Stomach (tissue), 9 donors: ENCODE data around the gene SLC12A3. TPM values are rescaled to one million over a fixed set of nuclear protein-coding genes. Genes with fewer than 3 reads are reported as not detected.

Experiments
- DNase-seq, 2 donors: peaks; one replicate each; pipeline versions ENCODE4 v3.0.0 to v3.0.0-alpha.2; 2013 to 2019
- H3K27ac ChIP-seq, 5 donors: fragments of 200-600 bp in 4 of 5; sonication (generic) in 4 of 5; one replicate each; pipeline ENCODE4 v1.5.1; 2013 to 2019; ENCODE audit warnings: mild to moderate bottlenecking in 1 of 5, moderate library complexity in 1 of 5
- H3K27me3 ChIP-seq, 3 donors: fragments of 200-600 bp; sonication (generic); one replicate each; pipeline ENCODE4 v1.5.1; 2017 to 2019; ENCODE audit warnings: mixed run types in 1 of 3
- H3K36me3 ChIP-seq, 4 donors: fragments of 200-600 bp; sonication (generic); 1 replicate in 3 of 4; 2 replicates in 1 of 4; pipeline ENCODE4 v1.5.1; 2016 to 2019
- H3K4me1 ChIP-seq, 4 donors: fragments of 200-600 bp; sonication (generic); one replicate each; pipeline ENCODE4 v1.5.1; 2016 to 2019
- H3K4me3 ChIP-seq, 4 donors: fragments of 200-600 bp; sonication (generic) in 3 of 4; one replicate each; pipeline ENCODE4 v1.5.1; 2016 to 2019; ENCODE audit warnings: mild to moderate bottlenecking in 1 of 4
- H3K9me3 ChIP-seq, 4 donors: fragments of 200-600 bp; sonication (generic); one replicate each; pipeline ENCODE4 v1.5.1; 2016 to 2019
- EP300 ChIP-seq: sonication (generic); formaldehyde crosslinking; IDR thresholded peaks from one replicate; pipeline ENCODE4 v1.6.1; 2017; ENCODE audit warnings: antibody characterized with exemption
- POLR2A ChIP-seq, 4 donors: fragments of 450-650 bp; IDR thresholded peaks; one replicate each; pipeline ENCODE4 v1.6.1; 2016; ENCODE audit warnings: antibody characterized with exemption in 4 of 4, control low read depth in 2 of 4, mild to moderate bottlenecking in 1 of 4, moderate library complexity in 1 of 4
- POLR2AphosphoS5 ChIP-seq, 3 donors: sonication (generic); formaldehyde crosslinking; IDR thresholded peaks; one replicate each; pipeline ENCODE4 v1.6.1; 2016; ENCODE audit warnings: antibody characterized with exemption in 3 of 3
- WGBS, 5 donors: extraction: QIAGEN DNeasy Blood & Tissue Kit in 3 of 5; methylation state at CpG; one replicate each; pipeline versions ENCODE4 v1.1.5 to v1.1.7; 2013 to 2018; 5-methylcytosine and 5-hydroxymethylcytosine counted together
- intact Hi-C: fragments of 100-400 bp; cut with DNase I; formaldehyde crosslinking; loops from one replicate; pipeline ENCODE4 v1.15.1; 2023; ENCODE audit warnings: low total_unique reads
- polyA plus RNA-seq, 3 donors: library from polyadenylated mRNA; stranded (reverse); fragments of 200-250 nt; gene quantifications; one replicate each; pipeline ENCODE4 v1.2.3, GENCODE V29; 2013
- total RNA-seq, 5 donors: library from RNA; depleted of rRNA; stranded (reverse); fragments of >200 nt; gene quantifications; one replicate each; pipeline versions ENCODE4 v1.1.0 to v1.2.3, GENCODE V29; 2014 to 2016
- TF ChIP-seq, protein P1 (sequence below), 7 experiments: fragments of 450-650 bp in 4 of 7; fragments of 200-600 bp in 3 of 7; sonication (generic) in 3 of 7; IDR thresholded peaks; one replicate each; pipeline ENCODE4 v1.5.1; 2016 to 2019; ENCODE audit warnings: antibody characterized with exemption in 7 of 7, control low read depth in 2 of 7, mild to moderate bottlenecking in 1 of 7
- donor health status: healthy with polysubstance abuse.
- donor health status: Bipolar disorder and iron deficiency.
- donor health status: healthy.

SLC12A3 gene
- total and polyA plus RNA-seq, 8 donors: 0.10 to 0.12 TPM; not detected in 6

DNA sequence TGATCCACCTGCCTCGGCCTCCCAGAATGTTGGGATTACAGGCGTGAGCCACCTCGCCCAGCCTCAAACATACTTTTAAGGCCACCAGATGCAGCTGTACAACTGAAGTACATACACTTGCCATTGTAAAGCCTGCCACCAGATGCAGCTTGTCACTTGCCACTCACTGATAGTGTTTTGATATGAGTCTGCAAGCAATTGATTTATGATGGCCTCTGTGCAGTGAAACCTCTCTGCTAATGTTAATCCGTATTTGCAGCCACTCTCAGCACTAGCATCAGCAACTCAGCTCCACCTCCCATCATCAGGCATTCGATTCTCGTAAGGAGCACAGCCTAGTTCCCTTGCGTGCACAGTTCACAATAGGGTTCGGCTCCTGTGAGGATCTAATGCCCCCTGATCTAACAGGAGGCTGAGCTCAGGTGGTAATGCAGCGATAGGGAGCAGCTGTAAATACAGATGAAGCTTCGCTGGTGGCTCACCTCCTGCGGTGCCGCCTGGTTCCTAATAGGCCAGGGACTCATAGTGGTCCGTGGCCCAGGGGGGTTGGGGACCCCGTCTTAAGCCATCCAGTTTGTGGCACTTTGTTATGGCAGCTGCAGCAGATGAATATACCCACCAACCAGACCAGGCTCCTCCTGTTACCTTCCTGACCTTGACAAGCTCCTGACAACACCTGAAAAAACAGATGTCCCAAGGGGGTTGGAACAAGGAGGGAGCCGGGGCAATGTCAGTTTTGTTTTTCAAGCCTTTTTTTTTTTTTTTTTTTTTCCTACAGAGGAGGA lies 65.7 kb downstream of the SLC12A3 start:
- TF ChIP-seq, protein P1, sequence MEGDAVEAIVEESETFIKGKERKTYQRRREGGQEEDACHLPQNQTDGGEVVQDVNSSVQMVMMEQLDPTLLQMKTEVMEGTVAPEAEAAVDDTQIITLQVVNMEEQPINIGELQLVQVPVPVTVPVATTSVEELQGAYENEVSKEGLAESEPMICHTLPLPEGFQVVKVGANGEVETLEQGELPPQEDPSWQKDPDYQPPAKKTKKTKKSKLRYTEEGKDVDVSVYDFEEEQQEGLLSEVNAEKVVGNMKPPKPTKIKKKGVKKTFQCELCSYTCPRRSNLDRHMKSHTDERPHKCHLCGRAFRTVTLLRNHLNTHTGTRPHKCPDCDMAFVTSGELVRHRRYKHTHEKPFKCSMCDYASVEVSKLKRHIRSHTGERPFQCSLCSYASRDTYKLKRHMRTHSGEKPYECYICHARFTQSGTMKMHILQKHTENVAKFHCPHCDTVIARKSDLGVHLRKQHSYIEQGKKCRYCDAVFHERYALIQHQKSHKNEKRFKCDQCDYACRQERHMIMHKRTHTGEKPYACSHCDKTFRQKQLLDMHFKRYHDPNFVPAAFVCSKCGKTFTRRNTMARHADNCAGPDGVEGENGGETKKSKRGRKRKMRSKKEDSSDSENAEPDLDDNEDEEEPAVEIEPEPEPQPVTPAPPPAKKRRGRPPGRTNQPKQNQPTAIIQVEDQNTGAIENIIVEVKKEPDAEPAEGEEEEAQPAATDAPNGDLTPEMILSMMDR (IDR thresholded peaks at IDR 0.05): no peak
- no peak for TF ChIP-seq EP300
- TF ChIP-seq POLR2A (IDR thresholded peaks at IDR 0.05): no peak
- no peak for TF ChIP-seq POLR2AphosphoS5 (IDR thresholded peaks at IDR 0.05)
- Histone ChIP-seq H3K36me3 (peaks cover 7 to 11% (median 10%) of the 10 kb centered on the region in 4 donors), H3K9me3 (no peaks in the 10 kb centered on the region), H3K27me3 (no peaks in the 10 kb centered on the region), H3K4me1 (peaks cover 11 to 36% (median 29%) of the 10 kb centered on the region in 4 donors), H3K27ac (peak overlapping the region; percentile 48 to 100 (median 99)), H3K4me3 (peak overlapping the region in 1 of 4 donors; percentile 98)
- intact Hi-C loops: no loop called here
- peak in 1 of 2 donors; percentile 23 for DNase-seq
- 74 to 76% (median 76%) methylated on average over 15 of the region's 15 CpGs for whole genome bisulfite sequencing, 5 donors

DNA sequence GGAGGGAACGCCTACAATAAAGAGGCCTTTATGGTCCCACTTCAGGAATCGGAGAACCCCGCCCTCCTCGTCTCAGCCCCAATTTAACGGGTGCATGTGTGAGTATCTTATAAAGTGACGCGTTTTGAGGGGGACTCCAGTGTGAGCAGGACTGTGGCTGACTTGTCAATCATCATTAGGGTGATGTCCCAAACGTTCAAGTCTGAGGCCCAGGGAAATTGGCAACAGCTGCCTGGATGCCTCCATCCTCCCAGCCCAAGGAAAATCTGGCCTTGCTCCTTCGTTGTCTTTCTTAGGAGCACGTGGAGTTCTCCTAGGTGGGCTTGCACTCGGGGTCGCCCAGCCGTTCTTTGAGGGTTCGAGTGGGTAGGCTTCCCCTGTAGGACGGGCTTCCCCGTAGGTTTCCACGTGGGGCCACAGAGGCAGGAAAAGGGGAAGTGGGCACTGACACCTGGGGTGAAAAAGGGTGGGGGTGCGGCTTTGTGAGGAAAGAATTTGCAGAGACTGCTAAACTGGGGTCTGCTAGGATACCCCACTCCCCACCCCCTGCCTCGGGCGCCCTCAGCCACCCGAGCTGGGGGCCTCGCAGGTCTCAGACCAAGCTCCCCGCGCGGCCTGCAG lies 66.4 kb downstream of the SLC12A3 start:
- Histone ChIP-seq H3K27ac (peak overlapping the region; percentile 98 to 100 (median 99)), H3K27me3 (no peaks in the 10 kb centered on the region), H3K4me1 (peaks cover 18 to 43% (median 32%) of the 10 kb centered on the region in 4 donors), H3K36me3 (peaks cover 12 to 18% (median 17%) of the 10 kb centered on the region in 4 donors), H3K9me3 (no peaks in the 10 kb centered on the region), H3K4me3 (peak overlapping the region; percentile 81 to 99 (median 92))
- WGBS, 5 donors: 15 to 35% (median 17%) methylated on average over 14 to 25 of the region's 25 CpGs
- intact Hi-C loops: no loop called here
- TF ChIP-seq POLR2AphosphoS5 (IDR thresholded peaks at IDR 0.05): no peak
- TF ChIP-seq, protein P1 (IDR thresholded peaks at IDR 0.05): no peak
- TF ChIP-seq POLR2A (IDR thresholded peaks at IDR 0.05): peak in 1 of 4 donors; percentile 70
- peak; percentile 46 to 64 for DNase-seq

DNA sequence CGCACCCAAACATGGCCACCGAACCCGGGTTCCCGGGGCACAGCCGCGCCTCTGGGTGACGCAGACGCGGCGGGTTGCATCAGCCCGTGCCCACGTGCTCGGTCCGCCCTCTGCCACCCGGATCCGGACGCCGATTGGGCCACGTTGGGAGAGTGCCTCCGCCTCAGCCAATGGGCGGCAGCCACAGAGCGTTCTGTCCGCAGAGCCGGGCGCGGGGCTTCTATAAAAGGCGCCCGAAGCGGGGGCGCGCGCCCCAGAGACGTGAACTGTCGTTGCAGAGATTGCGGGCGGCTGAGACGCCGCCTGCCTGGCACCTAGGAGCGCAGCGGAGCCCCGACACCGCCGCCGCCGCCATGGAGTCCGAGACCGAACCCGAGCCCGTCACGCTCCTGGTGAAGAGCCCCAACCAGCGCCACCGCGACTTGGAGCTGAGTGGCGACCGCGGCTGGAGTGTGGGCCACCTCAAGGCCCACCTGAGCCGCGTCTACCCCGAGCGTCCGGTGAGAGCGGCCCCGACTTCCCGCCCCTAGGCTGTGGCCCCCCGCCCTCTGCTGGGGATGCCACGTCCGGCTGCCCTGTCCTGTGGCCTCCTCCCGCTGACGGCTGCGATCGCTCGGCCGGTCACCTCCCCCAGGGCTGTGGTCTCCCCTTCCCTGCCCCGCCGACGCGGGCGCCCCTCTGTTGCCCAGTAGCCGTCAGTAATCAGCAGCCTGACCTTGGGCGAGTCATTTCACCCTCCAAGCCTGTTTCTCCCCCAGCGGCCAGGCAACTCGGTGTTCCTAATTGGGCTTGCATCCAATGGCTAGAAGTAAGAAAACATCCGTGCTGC lies 67.1 kb downstream of the SLC12A3 start, which contains the start of gene HERPUD1:
HERPUD1 (plus strand) TSS at position 251 of the 829 bp plus-strand sequence; CDS start at position 354, 103 bp downstream.
- peak; percentile 82 to 98 (median 97) for TF ChIP-seq POLR2AphosphoS5 (IDR thresholded peaks at IDR 0.05)
- no peak for TF ChIP-seq EP300
- peaks cover 20 to 25% (median 24%) of the 10 kb centered on the region in 4 donors for H3K36me3 ChIP-seq
- H3K4me3 ChIP-seq: peak within 1 kb of the TSS; percentile 81 to 99 (median 92)
- peak within 1 kb of the TSS; percentile 98 to 100 (median 99) for H3K27ac ChIP-seq
- peak; percentile 99 to 100 for DNase-seq
- peaks cover 24 to 51% (median 40%) of the 10 kb centered on the region in 4 donors for H3K4me1 ChIP-seq
- 0 to 1% (median 0%) methylated on average over 28 to 83 of the region's 83 CpGs for WGBS, 5 donors
- H3K9me3 ChIP-seq: no peaks in the 10 kb centered on the region
- no peaks in the 10 kb centered on the region for H3K27me3 ChIP-seq
- intact Hi-C loops: no loop called here

DNA sequence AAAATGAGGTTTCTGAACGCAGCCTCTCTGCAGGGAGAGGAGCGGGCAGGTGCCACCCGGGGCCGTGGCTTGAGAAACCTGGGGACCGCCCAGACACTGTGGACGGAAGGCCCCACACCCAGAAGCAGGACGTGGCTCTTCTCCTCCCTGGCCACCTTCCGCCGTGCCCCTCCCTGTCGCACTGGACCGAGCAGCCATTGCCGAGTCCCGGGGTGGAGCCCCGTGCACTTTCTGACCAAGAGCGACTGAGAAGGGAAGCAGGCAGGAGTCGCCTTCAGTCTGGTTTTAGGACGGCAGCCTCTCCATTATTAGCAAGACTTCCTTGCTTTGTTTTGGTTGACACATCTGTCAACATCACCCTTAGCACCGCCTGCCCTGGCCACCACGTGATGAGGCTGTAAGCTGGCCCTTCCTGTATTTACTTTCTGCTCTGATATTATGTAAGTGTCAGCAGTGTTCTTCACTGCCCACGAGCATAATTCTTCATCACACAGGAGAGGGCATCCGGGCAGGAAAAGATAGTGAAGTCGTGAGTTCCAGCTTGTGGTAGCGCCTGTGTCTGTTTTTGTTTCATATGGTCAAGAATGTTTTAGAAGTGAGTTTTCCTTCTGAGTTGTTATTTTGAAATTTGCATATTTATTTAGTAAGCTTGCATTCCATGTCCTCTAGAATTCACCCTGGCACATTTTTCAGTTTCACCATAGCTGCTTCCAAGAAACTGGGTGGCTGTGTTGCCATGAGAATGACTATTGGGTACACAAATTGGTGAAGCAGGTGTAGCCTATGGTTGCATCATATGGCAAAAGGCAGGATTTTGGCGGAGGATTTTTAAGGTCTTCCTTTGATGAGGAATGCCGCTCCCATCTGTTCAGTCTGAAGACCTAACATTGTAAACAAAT lies 68.0 kb downstream of the SLC12A3 start:
- WGBS, 5 donors: 1 to 2% (median 2%) methylated on average over 25 of the region's 25 CpGs

More for the DNA sequence above, 68.0 kb downstream of the SLC12A3 start:
- DNase-seq: peak; percentile 80 to 89
- intact Hi-C loops: no loop called here
- peak overlapping the region; percentile 81 to 99 (median 92) for H3K4me3 ChIP-seq
- TF ChIP-seq POLR2AphosphoS5 (IDR thresholded peaks at IDR 0.05) (peak; percentile 72 to 82 (median 74)), POLR2A (IDR thresholded peaks at IDR 0.05) (peak in 1 of 4 donors; percentile 29)
- TF ChIP-seq, protein P1 (IDR thresholded peaks at IDR 0.05): no peak
- no peaks in the 10 kb centered on the region for H3K9me3 ChIP-seq
- peaks cover 28 to 34% (median 32%) of the 10 kb centered on the region in 4 donors for H3K36me3 ChIP-seq
- no peaks in the 10 kb centered on the region for H3K27me3 ChIP-seq
- H3K27ac ChIP-seq: peak overlapping the region; percentile 98 to 100 (median 99)
- H3K4me1 ChIP-seq: peaks cover 31 to 59% (median 48%) of the 10 kb centered on the region in 4 donors
